Liver (tissue), 9 donors: ENCODE data around the gene TMEM214. TPM values are rescaled to one million over a fixed set of nuclear protein-coding genes. Genes with fewer than 3 reads are reported as not detected.

Experiments
- DNase-seq: peaks from one replicate; pipeline ENCODE4 v3.0.0-alpha.2; 2017; ENCODE audit warnings: low spot score
- H3K27ac ChIP-seq, 2 donors: one replicate each; pipeline ENCODE4 v1.7.0; 2013; ENCODE audit warnings: inconsistent platforms in 2 of 2, low read length in 2 of 2, control low read depth in 1 of 2, low read depth in 1 of 2, mild to moderate bottlenecking in 1 of 2
- H3K27me3 ChIP-seq, 4 donors: one replicate each; pipeline versions ENCODE4 v1.6.1 to v1.7.0; 2013; ENCODE audit warnings: low read length in 3 of 4, inconsistent platforms in 1 of 4, mild to moderate bottlenecking in 1 of 4, moderate library complexity in 1 of 4; ENCODE audit not compliant: control insufficient read depth in 4 of 4, insufficient read depth in 4 of 4
- H3K36me3 ChIP-seq, 4 donors: one replicate each; pipeline versions ENCODE4 v1.6.1 to v1.7.0; 2013; ENCODE audit warnings: low read length in 3 of 4, mild to moderate bottlenecking in 3 of 4, low read depth in 1 of 4, moderate library complexity in 1 of 4; ENCODE audit not compliant: control insufficient read depth in 4 of 4, insufficient read depth in 3 of 4
- H3K4me1 ChIP-seq, 4 donors: one replicate each; pipeline versions ENCODE4 v1.6.1 to v1.7.0; 2013; ENCODE audit warnings: low read length in 3 of 4, mild to moderate bottlenecking in 3 of 4, moderate library complexity in 1 of 4; ENCODE audit not compliant: control insufficient read depth in 4 of 4, insufficient read depth in 4 of 4
- H3K4me3 ChIP-seq, 3 donors: one replicate each; pipeline versions ENCODE4 v1.6.1 to v1.7.0; 2013; ENCODE audit warnings: low read length in 3 of 3, control low read depth in 1 of 3, low read depth in 1 of 3, mild to moderate bottlenecking in 1 of 3
- H3K9ac ChIP-seq, 2 donors: one replicate each; pipeline ENCODE4 v1.7.0; 2013; ENCODE audit warnings: low read length in 2 of 2, mild to moderate bottlenecking in 2 of 2, moderate library complexity in 2 of 2, control low read depth in 1 of 2, low read depth in 1 of 2
- H3K9me3 ChIP-seq, 4 donors: one replicate each; pipeline versions ENCODE4 v1.6.1 to v1.7.0; 2013; ENCODE audit warnings: low read length in 3 of 4; ENCODE audit not compliant: control insufficient read depth in 4 of 4
- ATF3 ChIP-seq: IDR thresholded peaks from 2 replicates; pipeline ENCODE4 v1.6.1; 2016; ENCODE audit warnings: antibody characterized with exemption
- FOXA1 ChIP-seq: IDR thresholded peaks from 2 replicates; pipeline ENCODE4 v1.6.1; 2016; ENCODE audit warnings: antibody characterized with exemption
- HNF4A ChIP-seq, 2 donors: conservative IDR thresholded peaks; 2 replicates each; pipeline ENCODE4 v1.6.1; 2016; ENCODE audit warnings: antibody characterized with exemption in 2 of 2, mild to moderate bottlenecking in 2 of 2
- HNF4G ChIP-seq: IDR thresholded peaks from 2 replicates; pipeline ENCODE4 v1.6.1; 2016; ENCODE audit warnings: antibody characterized with exemption
- JUND ChIP-seq, 2 donors: IDR thresholded peaks; 2 replicates each; pipeline ENCODE4 v1.6.1; 2016; ENCODE audit warnings: antibody characterized with exemption in 2 of 2
- NR2F2 ChIP-seq: IDR thresholded peaks from 2 replicates; pipeline ENCODE4 v1.6.1; 2016; ENCODE audit warnings: antibody characterized with exemption
- RAD21 ChIP-seq, 2 donors: IDR thresholded peaks; 2 replicates each; pipeline ENCODE4 v1.6.1; 2016; ENCODE audit warnings: antibody characterized with exemption in 2 of 2, mild to moderate bottlenecking in 2 of 2
- RXRA ChIP-seq, 2 donors: IDR thresholded peaks; 2 replicates each; pipeline ENCODE4 v1.6.1; 2017 to 2018; ENCODE audit warnings: antibody characterized with exemption in 2 of 2, mild to moderate bottlenecking in 1 of 2
- SP1 ChIP-seq: IDR thresholded peaks from 2 replicates; pipeline ENCODE4 v1.6.1; 2018; ENCODE audit warnings: antibody characterized with exemption, mild to moderate bottlenecking
- TAF1 ChIP-seq: conservative IDR thresholded peaks from 2 replicates; pipeline ENCODE4 v1.6.1; 2016; ENCODE audit warnings: antibody characterized with exemption, mild to moderate bottlenecking
- YY1 ChIP-seq: IDR thresholded peaks from 2 replicates; pipeline ENCODE4 v1.6.1; 2016; ENCODE audit warnings: antibody characterized with exemption, mild to moderate bottlenecking
- WGBS: extraction: QIAGEN DNeasy Blood & Tissue Kit; methylation state at CpG from one replicate; pipeline ENCODE4 v1.1.7; 2013; 5-methylcytosine and 5-hydroxymethylcytosine counted together
- polyA plus RNA-seq, 2 donors: library from polyadenylated mRNA; stranded (reverse) in 1 of 2; unstranded in 1 of 2; fragments of 200-250 nt in 1 of 2; fragments of >200 nt in 1 of 2; fragmentation: Nextera tagmentation in 1 of 2; extraction: Ambion mirVana in 1 of 2; gene quantifications; one replicate each; pipeline versions ENCODE4 v1.2.1 to v1.2.3, GENCODE V29; 2013 to 2015
- total RNA-seq, 2 donors: library from RNA; depleted of rRNA; stranded (reverse); fragments of >200 nt; gene quantifications; one replicate each; pipeline ENCODE4 v1.2.3, GENCODE V29; 2014
- TF ChIP-seq, protein P1 (sequence below): IDR thresholded peaks from 2 replicates; pipeline ENCODE4 v1.6.1; 2016; ENCODE audit warnings: antibody characterized with exemption
- TF ChIP-seq, protein P2 (sequence below): IDR thresholded peaks from 2 replicates; pipeline ENCODE4 v1.6.1; 2016; ENCODE audit warnings: antibody characterized with exemption
- TF ChIP-seq, protein P3 (sequence below): fragments of 150-350 bp; IDR thresholded peaks from 2 replicates; pipeline ENCODE4 v1.5.1; 2017; ENCODE audit warnings: improper control_type of control experiment, low read depth, low read length; ENCODE audit not compliant: missing input control
- TF ChIP-seq, protein P4 (sequence below): IDR thresholded peaks from 2 replicates; pipeline ENCODE4 v1.6.1; 2016; ENCODE audit warnings: antibody characterized with exemption, mild to moderate bottlenecking
- donor health status: healthy.
- donor health status: healthy.
- donor health status: healthy.
- donor health status: healthy.
- donor health status: healthy.

The TMEM214 gene
- total and polyA plus RNA-seq, 4 donors, result 17.1 to 53.4 (median 38.4) TPM

DNA sequence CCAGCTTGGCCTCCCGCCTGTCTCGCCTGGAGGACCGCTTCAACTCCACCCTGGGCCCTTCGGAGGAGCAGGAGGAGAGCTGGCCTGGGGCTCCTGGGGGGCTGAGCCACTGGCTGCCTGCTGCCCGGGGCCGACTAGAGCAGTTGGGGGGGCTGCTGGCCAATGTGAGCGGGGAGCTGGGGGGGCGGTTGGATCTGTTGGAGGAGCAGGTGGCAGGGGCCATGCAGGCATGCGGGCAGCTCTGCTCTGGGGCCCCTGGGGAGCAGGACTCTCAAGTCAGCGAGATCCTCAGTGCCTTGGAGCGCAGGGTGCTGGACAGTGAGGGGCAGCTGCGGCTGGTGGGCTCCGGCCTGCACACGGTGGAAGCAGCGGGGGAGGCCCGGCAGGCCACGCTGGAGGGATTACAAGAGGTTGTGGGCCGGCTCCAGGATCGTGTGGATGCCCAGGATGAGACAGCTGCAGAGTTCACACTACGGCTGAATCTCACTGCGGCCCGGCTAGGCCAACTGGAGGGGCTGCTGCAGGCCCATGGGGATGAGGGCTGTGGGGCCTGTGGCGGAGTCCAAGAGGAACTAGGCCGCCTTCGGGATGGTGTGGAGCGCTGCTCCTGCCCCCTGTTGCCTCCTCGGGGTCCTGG lies 50.1 kb downstream of the TMEM214 start:
- Histone ChIP-seq H3K27ac (no peak overlapping the region), H3K4me3 (no peak overlapping the region), H3K27me3 (no peaks in the 10 kb centered on the region), H3K9ac (no peak overlapping the region), H3K4me1 (peaks cover 9 to 59% (median 25%) of the 10 kb centered on the region in 4 donors), H3K9me3 (no peaks in the 10 kb centered on the region), H3K36me3 (no peaks in the 10 kb centered on the region)
- TF ChIP-seq FOXA1, result no peak
- TF ChIP-seq, protein P1, sequence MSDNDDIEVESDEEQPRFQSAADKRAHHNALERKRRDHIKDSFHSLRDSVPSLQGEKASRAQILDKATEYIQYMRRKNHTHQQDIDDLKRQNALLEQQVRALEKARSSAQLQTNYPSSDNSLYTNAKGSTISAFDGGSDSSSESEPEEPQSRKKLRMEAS, result no peak
- no peak for TF ChIP-seq NR2F2
- no peak for TF ChIP-seq HNF4A (conservative IDR thresholded peaks at IDR 0.05)
- no peak for TF ChIP-seq TAF1
- TF ChIP-seq, protein P2, sequence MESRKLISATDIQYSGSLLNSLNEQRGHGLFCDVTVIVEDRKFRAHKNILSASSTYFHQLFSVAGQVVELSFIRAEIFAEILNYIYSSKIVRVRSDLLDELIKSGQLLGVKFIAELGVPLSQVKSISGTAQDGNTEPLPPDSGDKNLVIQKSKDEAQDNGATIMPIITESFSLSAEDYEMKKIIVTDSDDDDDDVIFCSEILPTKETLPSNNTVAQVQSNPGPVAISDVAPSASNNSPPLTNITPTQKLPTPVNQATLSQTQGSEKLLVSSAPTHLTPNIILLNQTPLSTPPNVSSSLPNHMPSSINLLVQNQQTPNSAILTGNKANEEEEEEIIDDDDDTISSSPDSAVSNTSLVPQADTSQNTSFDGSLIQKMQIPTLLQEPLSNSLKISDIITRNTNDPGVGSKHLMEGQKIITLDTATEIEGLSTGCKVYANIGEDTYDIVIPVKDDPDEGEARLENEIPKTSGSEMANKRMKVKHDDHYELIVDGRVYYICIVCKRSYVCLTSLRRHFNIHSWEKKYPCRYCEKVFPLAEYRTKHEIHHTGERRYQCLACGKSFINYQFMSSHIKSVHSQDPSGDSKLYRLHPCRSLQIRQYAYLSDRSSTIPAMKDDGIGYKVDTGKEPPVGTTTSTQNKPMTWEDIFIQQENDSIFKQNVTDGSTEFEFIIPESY, result no peak
- no peak for TF ChIP-seq HNF4G
- TF ChIP-seq, protein P3, sequence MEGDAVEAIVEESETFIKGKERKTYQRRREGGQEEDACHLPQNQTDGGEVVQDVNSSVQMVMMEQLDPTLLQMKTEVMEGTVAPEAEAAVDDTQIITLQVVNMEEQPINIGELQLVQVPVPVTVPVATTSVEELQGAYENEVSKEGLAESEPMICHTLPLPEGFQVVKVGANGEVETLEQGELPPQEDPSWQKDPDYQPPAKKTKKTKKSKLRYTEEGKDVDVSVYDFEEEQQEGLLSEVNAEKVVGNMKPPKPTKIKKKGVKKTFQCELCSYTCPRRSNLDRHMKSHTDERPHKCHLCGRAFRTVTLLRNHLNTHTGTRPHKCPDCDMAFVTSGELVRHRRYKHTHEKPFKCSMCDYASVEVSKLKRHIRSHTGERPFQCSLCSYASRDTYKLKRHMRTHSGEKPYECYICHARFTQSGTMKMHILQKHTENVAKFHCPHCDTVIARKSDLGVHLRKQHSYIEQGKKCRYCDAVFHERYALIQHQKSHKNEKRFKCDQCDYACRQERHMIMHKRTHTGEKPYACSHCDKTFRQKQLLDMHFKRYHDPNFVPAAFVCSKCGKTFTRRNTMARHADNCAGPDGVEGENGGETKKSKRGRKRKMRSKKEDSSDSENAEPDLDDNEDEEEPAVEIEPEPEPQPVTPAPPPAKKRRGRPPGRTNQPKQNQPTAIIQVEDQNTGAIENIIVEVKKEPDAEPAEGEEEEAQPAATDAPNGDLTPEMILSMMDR, result no peak
- TF ChIP-seq RAD21 (IDR thresholded peaks at IDR 0.05), result no peak
- no peak for TF ChIP-seq RXRA (IDR thresholded peaks at IDR 0.05)
- TF ChIP-seq JUND (IDR thresholded peaks at IDR 0.05), result no peak
- TF ChIP-seq SP1, result no peak
- no peak for TF ChIP-seq ATF3
- TF ChIP-seq YY1, result no peak
- TF ChIP-seq, protein P4, sequence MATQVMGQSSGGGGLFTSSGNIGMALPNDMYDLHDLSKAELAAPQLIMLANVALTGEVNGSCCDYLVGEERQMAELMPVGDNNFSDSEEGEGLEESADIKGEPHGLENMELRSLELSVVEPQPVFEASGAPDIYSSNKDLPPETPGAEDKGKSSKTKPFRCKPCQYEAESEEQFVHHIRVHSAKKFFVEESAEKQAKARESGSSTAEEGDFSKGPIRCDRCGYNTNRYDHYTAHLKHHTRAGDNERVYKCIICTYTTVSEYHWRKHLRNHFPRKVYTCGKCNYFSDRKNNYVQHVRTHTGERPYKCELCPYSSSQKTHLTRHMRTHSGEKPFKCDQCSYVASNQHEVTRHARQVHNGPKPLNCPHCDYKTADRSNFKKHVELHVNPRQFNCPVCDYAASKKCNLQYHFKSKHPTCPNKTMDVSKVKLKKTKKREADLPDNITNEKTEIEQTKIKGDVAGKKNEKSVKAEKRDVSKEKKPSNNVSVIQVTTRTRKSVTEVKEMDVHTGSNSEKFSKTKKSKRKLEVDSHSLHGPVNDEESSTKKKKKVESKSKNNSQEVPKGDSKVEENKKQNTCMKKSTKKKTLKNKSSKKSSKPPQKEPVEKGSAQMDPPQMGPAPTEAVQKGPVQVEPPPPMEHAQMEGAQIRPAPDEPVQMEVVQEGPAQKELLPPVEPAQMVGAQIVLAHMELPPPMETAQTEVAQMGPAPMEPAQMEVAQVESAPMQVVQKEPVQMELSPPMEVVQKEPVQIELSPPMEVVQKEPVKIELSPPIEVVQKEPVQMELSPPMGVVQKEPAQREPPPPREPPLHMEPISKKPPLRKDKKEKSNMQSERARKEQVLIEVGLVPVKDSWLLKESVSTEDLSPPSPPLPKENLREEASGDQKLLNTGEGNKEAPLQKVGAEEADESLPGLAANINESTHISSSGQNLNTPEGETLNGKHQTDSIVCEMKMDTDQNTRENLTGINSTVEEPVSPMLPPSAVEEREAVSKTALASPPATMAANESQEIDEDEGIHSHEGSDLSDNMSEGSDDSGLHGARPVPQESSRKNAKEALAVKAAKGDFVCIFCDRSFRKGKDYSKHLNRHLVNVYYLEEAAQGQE, result no peak
- no peak for DNase-seq
- WGBS, result 91% methylated on average over 27 of the region's 27 CpGs
